Mesendoderm (in vitro differentiated cells): Measurements from ENCODE around the gene VDR.

Source experiments
- DNase-seq: peaks from one replicate; pipeline ENCODE4 v3.0.0; 2013
- H2AK5ac ChIP-seq: 2 replicates; pipeline ENCODE4 v1.6.1; 2013; ENCODE audit warnings: low read length, inconsistent platforms
- H2BK120ac ChIP-seq: 2 replicates; pipeline ENCODE4 v1.6.1; 2013; ENCODE audit warnings: low read depth, mild to moderate bottlenecking, low read length, moderate library complexity, mixed read lengths
- H2BK15ac ChIP-seq: replicated peaks from 2 replicates; pipeline ENCODE4 v1.6.1; 2013; ENCODE audit warnings: low read depth, mild to moderate bottlenecking, moderate library complexity
- H2BK5ac ChIP-seq: 2 replicates; pipeline ENCODE4 v1.6.1; 2013; ENCODE audit warnings: low read length, inconsistent platforms
- H3K18ac ChIP-seq: 2 replicates; pipeline ENCODE4 v1.6.1; 2013; ENCODE audit warnings: mild to moderate bottlenecking, low read length, mixed read lengths
- H3K23ac ChIP-seq: one replicate; pipeline ENCODE4 v1.6.1; 2013; ENCODE audit warnings: low read length
- H3K27ac ChIP-seq: 2 replicates; pipeline ENCODE4 v1.5.1; 2013; ENCODE audit warnings: low read depth, mild to moderate bottlenecking, inconsistent platforms, low read length, moderate library complexity
- H3K27me3 ChIP-seq: 2 replicates; pipeline ENCODE4 v1.6.1; 2013; ENCODE audit warnings: low read length, control low read depth, mild to moderate bottlenecking, inconsistent platforms; ENCODE audit not compliant: insufficient read depth, poor library complexity
- H3K36me3 ChIP-seq: 2 replicates; pipeline ENCODE4 v1.6.1; 2013; ENCODE audit warnings: low read length, inconsistent platforms; ENCODE audit not compliant: control insufficient read depth, insufficient read depth
- H3K4ac ChIP-seq: one replicate; pipeline ENCODE4 v1.6.1; 2013; ENCODE audit warnings: low read depth, mild to moderate bottlenecking, low read length, moderate library complexity
- H3K4me1 ChIP-seq: 2 replicates; pipeline ENCODE4 v1.6.1; 2013; ENCODE audit warnings: low read depth, low read length, inconsistent platforms; ENCODE audit not compliant: control insufficient read depth
- H3K4me2 ChIP-seq: 2 replicates; pipeline ENCODE4 v1.6.1; 2013; ENCODE audit warnings: low read length
- H3K4me3 ChIP-seq: 2 replicates; pipeline ENCODE4 v1.5.1; 2013; ENCODE audit warnings: mild to moderate bottlenecking, low read length
- H3K56ac ChIP-seq: one replicate; pipeline ENCODE4 v1.6.1; 2013; ENCODE audit warnings: low read length
- H3K79me1 ChIP-seq: 2 replicates; pipeline ENCODE4 v1.6.1; 2013; ENCODE audit warnings: low read length, inconsistent platforms
- H3K79me2 ChIP-seq: 2 replicates; pipeline ENCODE4 v1.6.1; 2013; ENCODE audit warnings: mild to moderate bottlenecking, low read length; ENCODE audit not compliant: control insufficient read depth, insufficient read depth
- H3K9ac ChIP-seq: 2 replicates; pipeline ENCODE4 v1.6.1; 2013; ENCODE audit warnings: low read length, inconsistent platforms
- H4K5ac ChIP-seq: one replicate; pipeline ENCODE4 v1.6.1; 2013; ENCODE audit warnings: low read length
- H4K8ac ChIP-seq: one replicate; pipeline ENCODE4 v1.6.1; 2013; ENCODE audit warnings: low read depth, mild to moderate bottlenecking, control low read depth, low read length, moderate library complexity
- WGBS: extraction: QIAGEN DNeasy Blood & Tissue Kit; methylation state at CpG from one replicate; pipeline ENCODE4 v1.1.7; 2013; ENCODE audit warnings: low lambda C conversion rate, missing lambda C conversion rate; ENCODE audit not compliant: insufficient coverage; ENCODE audit errors: extremely low coverage; 5-methylcytosine and 5-hydroxymethylcytosine counted together

Gene VDR

GRCh38 chr12:47858511-47859266 lies 46.1 kb downstream of the VDR start:
- H2AK5ac ChIP-seq = no peak overlapping the region
- H3K27ac ChIP-seq = no peak overlapping the region
- WGBS = no CpG with 5 or more reads among the region's 8 CpGs
- no peaks in the 10 kb centered on the region for H3K79me1 ChIP-seq
- H3K23ac ChIP-seq = no peak overlapping the region
- no peaks in the 10 kb centered on the region for H3K79me2 ChIP-seq
- H3K4me2 ChIP-seq = no peak overlapping the region
- H3K18ac ChIP-seq = no peak overlapping the region
- H2BK5ac ChIP-seq = no peak overlapping the region
- H3K4me1 ChIP-seq = no peaks in the 10 kb centered on the region
- H4K5ac ChIP-seq = no peak overlapping the region
- H3K4ac ChIP-seq = no peak overlapping the region
- H3K36me3 ChIP-seq = no peaks in the 10 kb centered on the region
- H2BK15ac ChIP-seq = no peak overlapping the region
- no peaks in the 10 kb centered on the region for H3K27me3 ChIP-seq
- no peak overlapping the region for H4K8ac ChIP-seq
- H3K56ac ChIP-seq = no peak overlapping the region
- H2BK120ac ChIP-seq = no peak overlapping the region
- H3K9ac ChIP-seq = no peak overlapping the region
- no peak for DNase-seq
- H3K4me3 ChIP-seq = no peak overlapping the region

GRCh38 chr12:47856721-47857575 lies 47.8 kb downstream of the VDR start:
- Histone ChIP-seq H3K79me1 (no peaks in the 10 kb centered on the region), H3K18ac (no peak overlapping the region), H3K36me3 (no peaks in the 10 kb centered on the region), H3K9ac (no peak overlapping the region), H2BK120ac (no peak overlapping the region), H3K4ac (no peak overlapping the region), H3K56ac (no peak overlapping the region), H2AK5ac (no peak overlapping the region), H3K79me2 (no peaks in the 10 kb centered on the region), H3K4me2 (no peak overlapping the region), H2BK5ac (no peak overlapping the region), H3K4me3 (no peak overlapping the region), H3K4me1 (peaks cover 4% of the 10 kb centered on the region), H3K27ac (no peak overlapping the region), H2BK15ac (no peak overlapping the region), H4K5ac (no peak overlapping the region), H4K8ac (no peak overlapping the region), H3K23ac (no peak overlapping the region), H3K27me3 (no peaks in the 10 kb centered on the region)
- DNase-seq = no peak
- no CpG with 5 or more reads among the region's 17 CpGs for WGBS

GRCh38 chr12:47856094-47856493 lies 48.7 kb downstream of the VDR start:
- H3K79me2 ChIP-seq = no peaks in the 10 kb centered on the region
- no peak overlapping the region for H2BK15ac ChIP-seq
- no peak overlapping the region for H2AK5ac ChIP-seq
- H3K36me3 ChIP-seq = no peaks in the 10 kb centered on the region
- H4K5ac ChIP-seq = no peak overlapping the region
- no peak overlapping the region for H3K18ac ChIP-seq
- H2BK5ac ChIP-seq = no peak overlapping the region
- no peak overlapping the region for H3K4me3 ChIP-seq
- no peaks in the 10 kb centered on the region for H3K27me3 ChIP-seq
- no peak overlapping the region for H3K9ac ChIP-seq
- no peak overlapping the region for H3K56ac ChIP-seq
- H3K79me1 ChIP-seq = no peaks in the 10 kb centered on the region
- H3K27ac ChIP-seq = no peak overlapping the region
- no peak overlapping the region for H3K4ac ChIP-seq
- H2BK120ac ChIP-seq = no peak overlapping the region
- DNase-seq = no peak
- no CpG with 5 or more reads among the region's 1 CpG for WGBS
- peaks cover 10% of the 10 kb centered on the region for H3K4me1 ChIP-seq
- H4K8ac ChIP-seq = no peak overlapping the region
- H3K4me2 ChIP-seq = no peak overlapping the region
- H3K23ac ChIP-seq = no peak overlapping the region

- Histone ChIP-seq H2BK15ac (no peak overlapping the region), H3K9ac (no peak overlapping the region), H3K79me1 (no peaks in the 10 kb centered on the region), H4K5ac (no peak overlapping the region), H4K8ac (no peak overlapping the region), H3K18ac (no peak overlapping the region), H3K36me3 (no peaks in the 10 kb centered on the region), H2AK5ac (no peak overlapping the region), H3K4ac (no peak overlapping the region), H3K4me1 (peaks cover 14% of the 10 kb centered on the region), H3K4me3 (no peak overlapping the region), H3K4me2 (no peak overlapping the region), H3K27ac (no peak overlapping the region), H3K23ac (no peak overlapping the region), H3K56ac (no peak overlapping the region), H3K79me2 (no peaks in the 10 kb centered on the region), H2BK120ac (no peak overlapping the region), H3K27me3 (no peaks in the 10 kb centered on the region), H2BK5ac (no peak overlapping the region)
- no peak for DNase-seq
- no CpG with 5 or more reads among the region's 2 CpGs for WGBS
Observed at GRCh38 chr12:47855502-47855901, 49.3 kb downstream of the VDR start.

- H2BK15ac ChIP-seq = no peak overlapping the region
- no peak overlapping the region for H3K56ac ChIP-seq
- H2BK120ac ChIP-seq = no peak overlapping the region
- no peak overlapping the region for H3K4ac ChIP-seq
- no peaks in the 10 kb centered on the region for H3K79me2 ChIP-seq
- WGBS = no CpG with 5 or more reads among the region's 5 CpGs
- H3K27ac ChIP-seq = no peak overlapping the region
- no peak overlapping the region for H2AK5ac ChIP-seq
- H3K4me2 ChIP-seq = no peak overlapping the region
- no peaks in the 10 kb centered on the region for H3K27me3 ChIP-seq
- H4K5ac ChIP-seq = no peak overlapping the region
- no peak overlapping the region for H3K23ac ChIP-seq
- DNase-seq = no peak
- H4K8ac ChIP-seq = no peak overlapping the region
- no peak overlapping the region for H3K18ac ChIP-seq
- no peak overlapping the region for H2BK5ac ChIP-seq
- H3K9ac ChIP-seq = no peak overlapping the region
- H3K4me1 ChIP-seq = peaks cover 17% of the 10 kb centered on the region
- no peak overlapping the region for H3K4me3 ChIP-seq
- no peaks in the 10 kb centered on the region for H3K36me3 ChIP-seq
- no peaks in the 10 kb centered on the region for H3K79me1 ChIP-seq
Observed at GRCh38 chr12:47854531-47854930, 50.3 kb downstream of the VDR start.
